Stimulated activated CD8-positive, alpha-beta memory T cell treated with anti-CD3 and anti-CD28 coated beads, Interleukin-4, amount 100 ng/mL, for 48 hours (primary cell): ENCODE results near the gene LIN37.
A peak's percentile ranks its signal among the peaks of the same experiment; 100 is the strongest.

ENCODE experiments used
- DNase-seq: peaks from one replicate; pipeline ENCODE4 v3.0.0-alpha.2; 2020

Gene LIN37

GRCh38 chr19:35775298-35776101 lies 27.1 kb downstream of the LIN37 start, which contains the start of gene ARHGAP33:
Gene ARHGAP33, plus strand, starts transcription at chr19:35775564. Its CDS starts 95 bp downstream, at chr19:35775659.
- DNase-seq, result peak; percentile 100

GRCh38 chr19:35776102-35776788 lies 27.9 kb downstream of the LIN37 start:
- DNase-seq, result no peak

- DNase-seq, result no peak
These were observed 28.9 kb downstream of the LIN37 start for GRCh38 chr19:35777086-35777841.

GRCh38 chr19:35777961-35778360 lies 29.6 kb downstream of the LIN37 start:
- DNase-seq, result no peak

GRCh38 chr19:35779033-35779432 lies 30.7 kb downstream of the LIN37 start:
- no peak for DNase-seq

GRCh38 chr19:35780058-35780457 lies 31.7 kb downstream of the LIN37 start:
- no peak for DNase-seq

GRCh38 chr19:35780717-35781116 lies 32.3 kb downstream of the LIN37 start:
- no peak for DNase-seq

- DNase-seq, result no peak
These were observed 33.3 kb downstream of the LIN37 start for GRCh38 chr19:35781650-35782049.

- DNase-seq, result no peak
These were observed 34.2 kb downstream of the LIN37 start for GRCh38 chr19:35782589-35782988.

GRCh38 chr19:35783469-35784434 lies 35.4 kb downstream of the LIN37 start:
- no peak for DNase-seq

GRCh38 chr19:35784503-35785338 lies 36.3 kb downstream of the LIN37 start:
- DNase-seq, result no peak

GRCh38 chr19:35785339-35785627 lies 36.9 kb downstream of the LIN37 start:
- no peak for DNase-seq

GRCh38 chr19:35786299-35787160 lies 38.2 kb downstream of the LIN37 start:
- no peak for DNase-seq

- DNase-seq, result no peak
These were observed 38.9 kb downstream of the LIN37 start for GRCh38 chr19:35787227-35787799.

- no peak for DNase-seq
These were observed 40.0 kb downstream of the LIN37 start for GRCh38 chr19:35788205-35788960.

- no peak for DNase-seq
These were observed 41.0 kb downstream of the LIN37 start for GRCh38 chr19:35789195-35789977.

- DNase-seq, result no peak
These were observed 41.9 kb downstream of the LIN37 start for GRCh38 chr19:35789978-35790944.
